GM23338 (cell line): Measurements from ENCODE around the gene NAE1. TPM values are rescaled to one million over a fixed set of nuclear protein-coding genes. Genes with fewer than 3 reads are reported as not detected.

Source experiments
- ATAC-seq: fragments of 200-7000 bp; cut with Tn5 transposase; 3 replicates; pipeline ENCODE4 v1.9.1; 2020
- DNase-seq: peaks from one replicate; pipeline ENCODE4 v3.0.0-alpha.2; 2015; ENCODE audit warnings: low spot score
- H2AFZ ChIP-seq: fragments of 200-600 bp; sonication (generic); 2 replicates; pipeline ENCODE4 v1.8.0; 2016; ENCODE audit warnings: antibody characterized with exemption, mild to moderate bottlenecking, moderate library complexity
- H3F3A ChIP-seq: fragments of 200-600 bp; sonication (generic); replicated peaks from 2 replicates; pipeline ENCODE4 v1.8.0; 2017; ENCODE audit warnings: antibody characterized with exemption, mixed run types, low read depth
- H3K27ac ChIP-seq: fragments of 200-600 bp; sonication (generic); 2 replicates; pipeline ENCODE4 v1.6.1; 2016; ENCODE audit warnings: low read depth
- H3K27me3 ChIP-seq: fragments of 200-600 bp; sonication (generic); 2 replicates; pipeline ENCODE4 v1.8.0; 2016; ENCODE audit warnings: mild to moderate bottlenecking, mixed run types, moderate library complexity; ENCODE audit not compliant: insufficient read depth
- H3K36me3 ChIP-seq: fragments of 200-600 bp; sonication (generic); 2 replicates; pipeline ENCODE4 v1.8.0; 2016; ENCODE audit warnings: mild to moderate bottlenecking; ENCODE audit not compliant: insufficient read depth
- H3K4me1 ChIP-seq: fragments of 200-600 bp; sonication (generic); 2 replicates; pipeline ENCODE4 v1.8.0; 2016; ENCODE audit warnings: mild to moderate bottlenecking, moderate library complexity; ENCODE audit not compliant: insufficient read depth
- H3K4me2 ChIP-seq: fragments of 200-600 bp; sonication (generic); 2 replicates; pipeline ENCODE4 v1.7.1; 2017; ENCODE audit warnings: mixed run types
- H3K4me3 ChIP-seq: fragments of 200-600 bp; sonication (generic); 2 replicates; pipeline ENCODE4 v1.6.1; 2016; ENCODE audit warnings: mixed run types
- H3K79me2 ChIP-seq: fragments of 200-600 bp; sonication (generic); replicated peaks from 2 replicates; pipeline ENCODE4 v1.8.0; 2017; ENCODE audit warnings: mild to moderate bottlenecking; ENCODE audit not compliant: insufficient read depth
- H3K9me2 ChIP-seq: fragments of 200-600 bp; sonication (generic); 2 replicates; pipeline ENCODE4 v1.8.0; 2017; ENCODE audit not compliant: insufficient read depth
- H4K20me1 ChIP-seq: fragments of 200-600 bp; sonication (generic); replicated peaks from 2 replicates; pipeline ENCODE4 v1.8.0; 2017; ENCODE audit warnings: mild to moderate bottlenecking; ENCODE audit not compliant: insufficient read depth
- H3K27ac Mint-ChIP-seq: 2 replicates; pipeline ENCODE4 v1.8.0; 2020; ENCODE audit warnings: inconsistent platforms, mild to moderate bottlenecking, moderate library complexity, mixed read lengths
- H3K27me3 Mint-ChIP-seq: 3 replicates; pipeline ENCODE4 v1.8.0; 2022; ENCODE audit warnings: low read depth, mild to moderate bottlenecking, moderate library complexity, mixed read lengths, inconsistent platforms; ENCODE audit not compliant: insufficient read depth, poor library complexity
- H3K36me3 Mint-ChIP-seq: 3 replicates; pipeline ENCODE4 v1.8.0; 2021; ENCODE audit warnings: low read depth, mild to moderate bottlenecking, inconsistent platforms, moderate library complexity, mixed read lengths
- H3K4me1 Mint-ChIP-seq: 3 replicates; pipeline ENCODE4 v1.8.0; 2020; ENCODE audit warnings: mild to moderate bottlenecking, inconsistent platforms, mixed read lengths
- H3K4me3 Mint-ChIP-seq: 3 replicates; pipeline ENCODE4 v1.8.0; 2021; ENCODE audit warnings: moderate library complexity, mild to moderate bottlenecking, inconsistent platforms, mixed read lengths
- H3K9me3 Mint-ChIP-seq: 3 replicates; pipeline ENCODE4 v1.8.0; 2020; ENCODE audit warnings: moderate library complexity, mild to moderate bottlenecking, inconsistent platforms, mixed read lengths
- CREB1 ChIP-seq: fragments of 250-450 bp; sonication (Bioruptor Pico); IDR thresholded peaks from 2 replicates; pipeline ENCODE4 v1.5.0; 2020; ENCODE audit warnings: low read depth, mild to moderate bottlenecking, moderate library complexity
- CTCF ChIP-seq, 2 experiments: fragments of 200-600 bp in 1 of 2; sonication (generic) in 1 of 2; conservative IDR thresholded peaks; 2 replicates each; pipeline versions ENCODE4 v1.5.1 to v1.6.1; 2016 to 2017; ENCODE audit warnings: antibody characterized with exemption in 2 of 2, low read depth in 2 of 2, mild to moderate bottlenecking in 2 of 2, moderate library complexity in 1 of 2
- ETS1 ChIP-seq: IDR thresholded peaks from 2 replicates; pipeline ENCODE4 v1.6.1; 2016; ENCODE audit warnings: antibody characterized with exemption
- EZH2 ChIP-seq: fragments of 200-600 bp; sonication (generic); IDR thresholded peaks from one replicate; pipeline ENCODE4 v1.8.0; 2017; ENCODE audit warnings: antibody characterized with exemption, mild to moderate bottlenecking, low read depth; ENCODE audit not compliant: unreplicated experiment
- EZH2phosphoT487 ChIP-seq: fragments of 200-600 bp; sonication (generic); IDR thresholded peaks from one replicate; pipeline ENCODE4 v1.8.1; 2018; ENCODE audit warnings: antibody characterized with exemption; ENCODE audit not compliant: unreplicated experiment
- JUNB ChIP-seq: IDR thresholded peaks from one replicate; pipeline ENCODE4 v1.6.1; 2016; ENCODE audit warnings: antibody characterized with exemption; ENCODE audit not compliant: unreplicated experiment
- NANOG ChIP-seq: IDR thresholded peaks from 2 replicates; pipeline ENCODE4 v1.6.1; 2016; ENCODE audit warnings: antibody characterized with exemption, borderline replicate concordance
- POLR2AphosphoS5 ChIP-seq: IDR thresholded peaks from 2 replicates; pipeline ENCODE4 v1.6.1; 2016; ENCODE audit warnings: antibody characterized with exemption, low read depth
- REST ChIP-seq: IDR thresholded peaks from one replicate; pipeline ENCODE4 v1.6.1; 2018; ENCODE audit warnings: antibody characterized with exemption; ENCODE audit not compliant: unreplicated experiment
- STAT1 ChIP-seq: IDR thresholded peaks from one replicate; pipeline ENCODE4 v1.6.1; 2016; ENCODE audit warnings: antibody characterized with exemption; ENCODE audit not compliant: unreplicated experiment
- ZNF114 ChIP-seq: fragments of 250-450 bp; sonication (Bioruptor Pico); IDR thresholded peaks from 2 replicates; pipeline ENCODE4 v1.5.0; 2020; ENCODE audit warnings: mild to moderate bottlenecking, moderate library complexity
- ZNF331 ChIP-seq: fragments of 250-450 bp; sonication (Bioruptor Pico); IDR thresholded peaks from 2 replicates; pipeline ENCODE4 v1.5.0; 2020; ENCODE audit warnings: low read depth, mild to moderate bottlenecking, moderate library complexity
- polyA plus RNA-seq: library from polyadenylated mRNA; unstranded; fragments of >200 nt; fragmentation: Nextera tagmentation; extraction: Ambion mirVana; gene quantifications from 2 replicates; pipeline ENCODE4 v1.2.1, GENCODE V29; 2016
- total RNA-seq: library from RNA; depleted of rRNA; stranded (reverse); fragments of >200 nt; shearing (Covaris generic); gene quantifications from 2 replicates; pipeline ENCODE4 v1.2.3, GENCODE V29; 2014
- TF ChIP-seq, protein P1 (sequence below): fragments of 250-450 bp; sonication (Bioruptor Pico); IDR thresholded peaks from 2 replicates; pipeline ENCODE4 v1.5.0; 2020; ENCODE audit warnings: mild to moderate bottlenecking, moderate library complexity

The NAE1 gene
- total and polyA plus RNA-seq, 2 experiments from 2014 or later = 139 to 209 TPM

DNA sequence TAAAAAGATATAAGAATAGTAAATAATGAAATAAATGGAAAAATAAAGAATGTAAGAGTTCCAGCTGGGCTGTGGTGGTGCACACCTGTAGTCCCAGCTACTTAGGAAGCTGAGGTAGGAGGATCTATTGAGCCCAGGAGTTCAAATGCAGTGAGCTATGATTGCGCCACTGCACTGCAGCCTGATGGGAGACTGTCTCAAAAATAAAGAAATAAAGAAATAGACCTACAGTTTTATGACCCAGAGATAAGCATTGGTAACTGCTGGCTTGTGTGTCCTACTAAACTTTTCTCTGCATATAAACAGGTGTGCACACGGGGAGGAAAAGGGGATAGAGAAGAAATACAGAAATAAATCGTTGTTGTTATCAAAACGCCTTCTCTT lies 41.8 kb upstream of the NAE1 start:
- Histone ChIP-seq H3F3A (peaks cover 10% of the 10 kb centered on the region; the same call in 1 of the 2 replicates), H3K4me1 (no peaks in the 10 kb centered on the region), H4K20me1 (no peaks in the 10 kb centered on the region), H3K36me3 (no peaks in the 10 kb centered on the region), H2AFZ (peak overlapping the region; percentile 100), H3K27me3 (no peaks in the 10 kb centered on the region), H3K27ac (0 out of 2 replicates have a peak overlapping the region, but pooled peaks have one; percentile 39), H3K4me2 (peak overlapping the region; percentile 75), H3K4me3 (peak overlapping the region; percentile 61), H3K9me2 (no peaks in the 10 kb centered on the region), H3K79me2 (no peaks in the 10 kb centered on the region)
- H3K27me3 Mint-ChIP-seq = peaks cover 8% of the 10 kb centered on the region
- ATAC-seq = no peak
- H3K4me3 Mint-ChIP-seq = peak overlapping the region; percentile 81
- no peak overlapping the region; the same call in 1 of the 2 replicates for H3K27ac Mint-ChIP-seq
- no peak for TF ChIP-seq REST
- TF ChIP-seq JUNB = no peak
- TF ChIP-seq ZNF114 (CRISPR knock-in tag) = no peak
- TF ChIP-seq NANOG = no peak
- TF ChIP-seq POLR2AphosphoS5 = no peak
- TF ChIP-seq ZNF331 (CRISPR knock-in tag) = no peak
- TF ChIP-seq CTCF (conservative IDR thresholded peaks at IDR 0.05; ENCODE audit: low read depth in 2 of 2) = no peak
- TF ChIP-seq STAT1 = no peak
- TF ChIP-seq EZH2 = no peak
- no peak for TF ChIP-seq EZH2phosphoT487
- TF ChIP-seq ETS1 = no peak
- TF ChIP-seq, protein P1, sequence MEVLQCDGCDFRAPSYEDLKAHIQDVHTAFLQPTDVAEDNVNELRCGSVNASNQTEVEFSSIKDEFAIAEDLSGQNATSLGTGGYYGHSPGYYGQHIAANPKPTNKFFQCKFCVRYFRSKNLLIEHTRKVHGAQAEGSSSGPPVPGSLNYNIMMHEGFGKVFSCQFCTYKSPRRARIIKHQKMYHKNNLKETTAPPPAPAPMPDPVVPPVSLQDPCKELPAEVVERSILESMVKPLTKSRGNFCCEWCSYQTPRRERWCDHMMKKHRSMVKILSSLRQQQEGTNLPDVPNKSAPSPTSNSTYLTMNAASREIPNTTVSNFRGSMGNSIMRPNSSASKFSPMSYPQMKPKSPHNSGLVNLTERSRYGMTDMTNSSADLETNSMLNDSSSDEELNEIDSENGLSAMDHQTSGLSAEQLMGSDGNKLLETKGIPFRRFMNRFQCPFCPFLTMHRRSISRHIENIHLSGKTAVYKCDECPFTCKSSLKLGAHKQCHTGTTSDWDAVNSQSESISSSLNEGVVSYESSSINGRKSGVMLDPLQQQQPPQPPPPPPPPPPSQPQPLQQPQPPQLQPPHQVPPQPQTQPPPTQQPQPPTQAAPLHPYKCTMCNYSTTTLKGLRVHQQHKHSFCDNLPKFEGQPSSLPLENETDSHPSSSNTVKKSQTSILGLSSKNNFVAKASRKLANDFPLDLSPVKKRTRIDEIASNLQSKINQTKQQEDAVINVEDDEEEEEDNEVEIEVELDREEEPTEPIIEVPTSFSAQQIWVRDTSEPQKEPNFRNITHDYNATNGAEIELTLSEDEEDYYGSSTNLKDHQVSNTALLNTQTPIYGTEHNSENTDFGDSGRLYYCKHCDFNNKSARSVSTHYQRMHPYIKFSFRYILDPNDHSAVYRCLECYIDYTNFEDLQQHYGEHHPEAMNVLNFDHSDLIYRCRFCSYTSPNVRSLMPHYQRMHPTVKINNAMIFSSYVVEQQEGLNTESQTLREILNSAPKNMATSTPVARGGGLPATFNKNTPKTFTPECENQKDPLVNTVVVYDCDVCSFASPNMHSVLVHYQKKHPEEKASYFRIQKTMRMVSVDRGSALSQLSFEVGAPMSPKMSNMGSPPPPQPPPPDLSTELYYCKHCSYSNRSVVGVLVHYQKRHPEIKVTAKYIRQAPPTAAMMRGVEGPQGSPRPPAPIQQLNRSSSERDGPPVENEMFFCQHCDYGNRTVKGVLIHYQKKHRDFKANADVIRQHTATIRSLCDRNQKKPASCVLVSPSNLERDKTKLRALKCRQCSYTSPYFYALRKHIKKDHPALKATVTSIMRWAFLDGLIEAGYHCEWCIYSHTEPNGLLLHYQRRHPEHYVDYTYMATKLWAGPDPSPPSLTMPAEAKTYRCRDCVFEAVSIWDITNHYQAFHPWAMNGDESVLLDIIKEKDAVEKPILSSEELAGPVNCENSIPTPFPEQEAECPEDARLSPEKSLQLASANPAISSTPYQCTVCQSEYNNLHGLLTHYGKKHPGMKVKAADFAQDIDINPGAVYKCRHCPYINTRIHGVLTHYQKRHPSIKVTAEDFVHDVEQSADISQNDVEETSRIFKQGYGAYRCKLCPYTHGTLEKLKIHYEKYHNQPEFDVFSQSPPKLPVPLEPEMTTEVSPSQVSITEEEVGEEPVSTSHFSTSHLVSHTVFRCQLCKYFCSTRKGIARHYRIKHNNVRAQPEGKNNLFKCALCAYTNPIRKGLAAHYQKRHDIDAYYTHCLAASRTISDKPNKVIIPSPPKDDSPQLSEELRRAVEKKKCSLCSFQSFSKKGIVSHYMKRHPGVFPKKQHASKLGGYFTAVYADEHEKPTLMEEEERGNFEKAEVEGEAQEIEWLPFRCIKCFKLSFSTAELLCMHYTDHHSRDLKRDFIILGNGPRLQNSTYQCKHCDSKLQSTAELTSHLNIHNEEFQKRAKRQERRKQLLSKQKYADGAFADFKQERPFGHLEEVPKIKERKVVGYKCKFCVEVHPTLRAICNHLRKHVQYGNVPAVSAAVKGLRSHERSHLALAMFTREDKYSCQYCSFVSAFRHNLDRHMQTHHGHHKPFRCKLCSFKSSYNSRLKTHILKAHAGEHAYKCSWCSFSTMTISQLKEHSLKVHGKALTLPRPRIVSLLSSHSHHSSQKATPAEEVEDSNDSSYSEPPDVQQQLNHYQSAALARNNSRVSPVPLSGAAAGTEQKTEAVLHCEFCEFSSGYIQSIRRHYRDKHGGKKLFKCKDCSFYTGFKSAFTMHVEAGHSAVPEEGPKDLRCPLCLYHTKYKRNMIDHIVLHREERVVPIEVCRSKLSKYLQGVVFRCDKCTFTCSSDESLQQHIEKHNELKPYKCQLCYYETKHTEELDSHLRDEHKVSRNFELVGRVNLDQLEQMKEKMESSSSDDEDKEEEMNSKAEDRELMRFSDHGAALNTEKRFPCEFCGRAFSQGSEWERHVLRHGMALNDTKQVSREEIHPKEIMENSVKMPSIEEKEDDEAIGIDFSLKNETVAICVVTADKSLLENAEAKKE (CRISPR knock-in tag) = no peak
- TF ChIP-seq CREB1 = no peak
- peaks cover 11% of the 10 kb centered on the region for H3K4me1 Mint-ChIP-seq
- H3K9me3 Mint-ChIP-seq = no peaks in the 10 kb centered on the region
- no peaks in the 10 kb centered on the region for H3K36me3 Mint-ChIP-seq
- DNase-seq = no peak
